ENCODE results near the gene TENM4.

DNA sequence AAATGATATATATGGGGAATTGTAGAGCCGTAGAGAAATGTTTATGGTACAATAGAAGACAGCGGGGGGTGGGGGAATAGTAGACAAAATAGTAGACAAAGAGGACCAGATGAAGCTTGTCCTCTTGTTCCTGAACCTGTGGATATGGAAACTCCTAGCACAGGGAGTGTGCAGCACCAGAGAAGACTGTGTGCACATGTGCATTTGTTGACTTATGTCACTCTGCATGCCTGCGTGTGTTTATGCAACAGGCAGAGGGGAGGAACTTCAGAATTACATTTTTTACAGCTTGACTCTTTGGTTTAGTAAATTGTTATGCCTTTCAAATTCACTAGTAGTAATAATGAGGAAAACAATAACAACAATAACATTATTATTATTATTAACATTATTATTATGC is 36.0 kb downstream of the TENM4 start:
- TF ChIP-seq, protein P1, sequence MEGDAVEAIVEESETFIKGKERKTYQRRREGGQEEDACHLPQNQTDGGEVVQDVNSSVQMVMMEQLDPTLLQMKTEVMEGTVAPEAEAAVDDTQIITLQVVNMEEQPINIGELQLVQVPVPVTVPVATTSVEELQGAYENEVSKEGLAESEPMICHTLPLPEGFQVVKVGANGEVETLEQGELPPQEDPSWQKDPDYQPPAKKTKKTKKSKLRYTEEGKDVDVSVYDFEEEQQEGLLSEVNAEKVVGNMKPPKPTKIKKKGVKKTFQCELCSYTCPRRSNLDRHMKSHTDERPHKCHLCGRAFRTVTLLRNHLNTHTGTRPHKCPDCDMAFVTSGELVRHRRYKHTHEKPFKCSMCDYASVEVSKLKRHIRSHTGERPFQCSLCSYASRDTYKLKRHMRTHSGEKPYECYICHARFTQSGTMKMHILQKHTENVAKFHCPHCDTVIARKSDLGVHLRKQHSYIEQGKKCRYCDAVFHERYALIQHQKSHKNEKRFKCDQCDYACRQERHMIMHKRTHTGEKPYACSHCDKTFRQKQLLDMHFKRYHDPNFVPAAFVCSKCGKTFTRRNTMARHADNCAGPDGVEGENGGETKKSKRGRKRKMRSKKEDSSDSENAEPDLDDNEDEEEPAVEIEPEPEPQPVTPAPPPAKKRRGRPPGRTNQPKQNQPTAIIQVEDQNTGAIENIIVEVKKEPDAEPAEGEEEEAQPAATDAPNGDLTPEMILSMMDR (IDR thresholded peaks at IDR 0.05) = no peak
- no peak for TF ChIP-seq POLR2A (IDR thresholded peaks at IDR 0.05)

All from uterus (tissue), 2 donors.